A549 (cell line): ENCODE measurements around the gene SPDYC. TPM values are rescaled to one million over a fixed set of nuclear protein-coding genes. Genes with fewer than 3 reads are reported as not detected.

ENCODE experiments used
- ATAC-seq, 2 experiments: fragments of 200-7000 bp in 1 of 2; fragments of >200 bp in 1 of 2; cut with Nextera tagmentation in 1 of 2; cut with Tn5 transposase in 1 of 2; 3 replicates each; pipeline versions ENCODE4 v1.8.0 to v1.9.1; 2018 to 2020; ENCODE audit warnings: mild to moderate bottlenecking in 1 of 2, moderate library complexity in 1 of 2
- CTCF ChIA-PET: fragments of 300-600 bp; sonication (Branson Sonifier 250); formaldehyde crosslinking; extraction: SDS; loops from one replicate; lab custom pipeline; 2021; ENCODE audit warnings: antibody characterized with exemption, inconsistent platforms; lab: Yijun Ruan, JAX
- POLR2A ChIA-PET: fragments of 350-600 bp; formaldehyde crosslinking; extraction: SDS; loops from one replicate; lab custom pipeline; 2021; ENCODE audit warnings: antibody characterized with exemption, inconsistent platforms; lab: Yijun Ruan, JAX
- DNase-seq, 2 experiments: peaks; one replicate each; pipeline versions ENCODE4 v3.0.0 to v3.0.0-alpha.2; 2011 to 2016; ENCODE audit warnings: low read depth in 1 of 2, low spot score in 1 of 2
- FAIRE-seq: peaks from 2 replicates; lab custom pipeline; 2011; peaks lifted over from hg19 to GRCh38; lab: Jason Lieb, UNC
- H3K27ac ChIP-seq, 2 experiments: fragments of >200 bp; sonication (Bioruptor Twin); formaldehyde crosslinking; 3 replicates each; pipeline ENCODE4 v1.5.1; 2016 to 2017
- H3K4me1 ChIP-seq: fragments of >200 bp; sonication (Bioruptor Twin); formaldehyde crosslinking; 3 replicates; pipeline ENCODE4 v1.6.1; 2016
- H3K4me2 ChIP-seq: fragments of >200 bp; sonication (Bioruptor Twin); formaldehyde crosslinking; 3 replicates; pipeline ENCODE4 v1.6.1; 2016
- H3K4me3 ChIP-seq: fragments of >200 bp; sonication (Bioruptor Twin); formaldehyde crosslinking; 3 replicates; pipeline ENCODE4 v1.5.1; 2016
- H3K9me3 ChIP-seq: fragments of >200 bp; sonication (Bioruptor Twin); formaldehyde crosslinking; 3 replicates; pipeline ENCODE4 v1.6.1; 2016
- BCL3 ChIP-seq: fragments of >200 bp; sonication (Bioruptor Twin); formaldehyde crosslinking; IDR thresholded peaks from 3 replicates; pipeline ENCODE4 v1.6.1; 2016
- CBX2 ChIP-seq: fragments of 200-600 bp; sonication (generic); IDR thresholded peaks from 2 replicates; pipeline ENCODE4 v1.6.1; 2016; ENCODE audit warnings: low read depth, mild to moderate bottlenecking, borderline replicate concordance
- CHD4 ChIP-seq: fragments of 200-600 bp; sonication (generic); IDR thresholded peaks from 2 replicates; pipeline ENCODE4 v1.6.1; 2016; ENCODE audit warnings: antibody characterized with exemption, mild to moderate bottlenecking, borderline replicate concordance
- EHF ChIP-seq: fragments of 250-450 bp; sonication (Bioruptor Pico); IDR thresholded peaks from 2 replicates; pipeline ENCODE4 v1.5.0; 2020; ENCODE audit warnings: mild to moderate bottlenecking
- ELK1 ChIP-seq: fragments of 150-350 bp; IDR thresholded peaks from 2 replicates; pipeline ENCODE4 v1.6.1; 2014; ENCODE audit warnings: low read depth, mild to moderate bottlenecking, low read length
- EP300 ChIP-seq, 2 experiments: fragments of >200 bp; sonication (Bioruptor Twin); formaldehyde crosslinking; IDR thresholded peaks; 2 replicates in 1 of 2; 3 replicates in 1 of 2; pipeline ENCODE4 v1.6.1; 2016 to 2017
- GATA3 ChIP-seq: IDR thresholded peaks from 2 replicates; pipeline ENCODE4 v1.6.1; 2012; ENCODE audit warnings: borderline replicate concordance
- HMGXB4 ChIP-seq: fragments of 250-450 bp; sonication (Bioruptor Pico); IDR thresholded peaks from 2 replicates; pipeline ENCODE4 v1.5.0; 2021; ENCODE audit warnings: mild to moderate bottlenecking, moderate library complexity, borderline replicate concordance
- JUNB ChIP-seq: fragments of >200 bp; sonication (Bioruptor Twin); formaldehyde crosslinking; IDR thresholded peaks from 2 replicates; pipeline ENCODE4 v1.6.1; 2016
- KDM1A ChIP-seq: fragments of 200-600 bp; sonication (generic); IDR thresholded peaks from 2 replicates; pipeline ENCODE4 v1.6.1; 2016; ENCODE audit warnings: low read depth, mild to moderate bottlenecking
- KDM5A ChIP-seq: fragments of 200-600 bp; sonication (generic); IDR thresholded peaks from 2 replicates; pipeline ENCODE4 v1.6.1; 2016; ENCODE audit warnings: antibody characterized with exemption, mild to moderate bottlenecking
- NPAS2 ChIP-seq: fragments of 250-450 bp; sonication (Bioruptor Pico); IDR thresholded peaks from 2 replicates; pipeline ENCODE4 v1.8.0; 2022; ENCODE audit warnings: mild to moderate bottlenecking, moderate library complexity, borderline replicate concordance
- NR3C1 ChIP-seq: fragments of >200 bp; sonication (Bioruptor Twin); formaldehyde crosslinking; IDR thresholded peaks from 3 replicates; pipeline ENCODE4 v1.6.1; 2017
- RARB ChIP-seq: fragments of 250-450 bp; sonication (Bioruptor Pico); IDR thresholded peaks from 2 replicates; pipeline ENCODE4 v1.8.0; 2021; ENCODE audit warnings: mild to moderate bottlenecking, moderate library complexity
- ZFP36 ChIP-seq: fragments of 450-650 bp; IDR thresholded peaks from 2 replicates; pipeline ENCODE4 v1.6.1; 2014; ENCODE audit warnings: borderline replicate concordance; ENCODE audit not compliant: partially characterized antibody
- WGBS: methylation state at CpG from one replicate; pipeline ENCODE4 v1.1.6; 2017; ENCODE audit errors: missing lambda C conversion rate; 5-methylcytosine and 5-hydroxymethylcytosine counted together
- polyA plus RNA-seq, 4 experiments: library from polyadenylated mRNA; depleted of rRNA in 3 of 4; stranded (reverse); fragments of >200 nt; fragmentation: RNase III in 1 of 4; extraction: RNeasy Plus Mini Kit Qiagen cat#74134 plus additional on column Dnase treatment in 1 of 4; gene quantifications; 2 replicates in 3 of 4; 3 replicates in 1 of 4; pipeline ENCODE4 v1.2.3, GENCODE V29; 2011 to 2017
- TF ChIP-seq, protein P1 (sequence below): fragments of >200 bp; sonication (Bioruptor Twin); formaldehyde crosslinking; IDR thresholded peaks from 2 replicates; pipeline ENCODE4 v1.6.1; 2016

The SPDYC gene
- polyA plus RNA-seq, 2 of the 4 experiments (the other 2 are of a cell fraction), result not detected

DNA sequence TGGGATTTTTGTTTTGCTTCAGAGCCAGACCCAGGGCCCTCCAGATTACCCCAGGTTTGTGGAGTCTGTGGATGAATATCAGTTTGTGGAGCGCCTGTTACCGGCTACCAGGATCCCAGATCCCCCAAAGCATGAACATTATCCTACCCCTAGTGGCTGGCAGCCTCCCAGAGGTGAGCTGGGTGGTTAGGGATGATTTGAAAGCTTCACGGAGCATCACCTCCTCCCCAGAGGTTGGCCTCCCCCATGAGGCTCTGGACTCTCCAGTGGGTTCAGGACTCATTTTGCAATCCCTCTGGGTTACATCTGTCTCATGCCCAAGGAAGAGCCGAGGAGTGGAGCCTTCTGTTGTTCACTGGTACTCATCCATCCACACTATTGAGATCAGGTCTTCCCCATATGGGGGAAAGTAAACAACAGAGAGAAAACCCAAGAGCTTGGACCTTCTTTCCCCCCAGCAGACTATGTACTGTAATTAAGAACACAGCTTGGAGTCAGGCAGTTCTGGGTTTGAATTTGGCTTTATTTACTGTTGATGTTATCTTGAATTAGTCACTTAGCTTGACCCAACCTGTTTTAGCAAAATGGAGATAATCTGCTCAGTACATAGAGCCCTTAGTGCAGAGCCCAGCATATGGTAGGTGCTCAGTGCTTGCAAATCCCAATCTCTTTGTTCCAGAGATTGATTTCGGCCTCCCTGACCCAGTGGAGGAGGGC lies 45.4 kb upstream of the SPDYC start:
- FAIRE-seq, result no peak
- Histone ChIP-seq H3K4me2 (no peak overlapping the region), H3K4me3 (no peak overlapping the region), H3K9me3 (no peaks in the 10 kb centered on the region), H3K4me1 (peaks cover 19% of the 10 kb centered on the region; the same call in 2 of the 3 replicates), H3K27ac (no peak overlapping the region)
- no peak for ATAC-seq
- TF ChIP-seq CHD4 (no peak), GATA3 (no peak), NPAS2 (CRISPR knock-in tag) (no peak), RARB (CRISPR knock-in tag) (no peak), KDM5A (no peak), EP300 (IDR thresholded peaks at IDR 0.05) (no peak), ZFP36 (no peak), BCL3 (no peak)
- TF ChIP-seq, protein P1, sequence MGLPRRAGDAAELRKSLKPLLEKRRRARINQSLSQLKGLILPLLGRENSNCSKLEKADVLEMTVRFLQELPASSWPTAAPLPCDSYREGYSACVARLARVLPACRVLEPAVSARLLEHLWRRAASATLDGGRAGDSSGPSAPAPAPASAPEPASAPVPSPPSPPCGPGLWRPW, result no peak
- CTCF ChIA-PET, result interaction anchor here (0.9 to 1.3 kb wide), 2 partner anchors 57 to 206 kb away, joined by 3 read pairs; partner anchors contain the start of gene CAPN1
- 97% methylated on average over 5 of the region's 5 CpGs for WGBS
- DNase-seq, result no peak
- POLR2A ChIA-PET, result interaction anchor here (2.0 kb wide), 1 partner anchor 10 kb away, joined by 12 read pairs; the partner anchor contains the start of gene SYVN1

GRCh38 chr11:65125197-65126056 lies 44.6 kb upstream of the SPDYC start:
- Histone ChIP-seq H3K4me2 (no peak overlapping the region), H3K9me3 (no peaks in the 10 kb centered on the region), H3K4me3 (no peak overlapping the region), H3K4me1 (peaks cover 12% of the 10 kb centered on the region; the same call in 2 of the 3 replicates)
- WGBS, result 83% methylated on average over 10 of the region's 12 CpGs
- no peak for ATAC-seq
- ChIA-PET CTCF (interaction anchor here (0.6 to 7.3 kb wide), 5 partner anchors 6 to 205 kb away, joined by 3 to 75 read pairs (median 3); partner anchors contain the start of genes ARL2, CAPN1, FAU and MRPL49), POLR2A (interaction anchor here (0.5 to 2.0 kb wide), 3 partner anchors 9 to 33 kb away, joined by 5 to 12 read pairs (median 5); partner anchors contain the start of gene SYVN1)
- TF ChIP-seq NPAS2 (CRISPR knock-in tag) (no peak), NR3C1 (no peak), CBX2 (no peak), HMGXB4 (no peak), ZFP36 (no peak), KDM1A (no peak), ELK1 (no peak), EHF (CRISPR knock-in tag) (no peak), JUNB (no peak)
- TF ChIP-seq, protein P1, result no peak
- TF ChIP-seq, all 56 proteins: peak for 0
- DNase-seq, result no peak
- no peak for FAIRE-seq
- H3K27ac ChIP-seq, result no peak overlapping the region
